OCI-LY3 (cell line): ENCODE data around the gene SPP2.

Experiments used
- CTCF ChIP-seq: fragments of 200-600, 300-600 bp; sonication (generic); IDR thresholded peaks from 2 replicates; pipeline ENCODE4 v1.5.1; 2014; ENCODE audit warnings: antibody characterized with exemption, low read length, low read depth
- EZH2phosphoT487 ChIP-seq: fragments of 200-600 bp; shearing (Covaris generic); IDR thresholded peaks from 2 replicates; pipeline ENCODE4 v1.6.1; 2018; ENCODE audit warnings: antibody characterized with exemption, mixed run types, low read depth

GRCh38 chr2:234121999-234122398 is 71.5 kb downstream of the SPP2 start:
- TF ChIP-seq CTCF: no peak
- no peak for TF ChIP-seq EZH2phosphoT487
